Activated CD8-positive, alpha-beta T cell treated with anti-CD3 and anti-CD28 coated beads for 36 hours (primary cell): ENCODE data around the gene TLR8. TPM values are rescaled to one million over a fixed set of nuclear protein-coding genes. Genes with fewer than 3 reads are reported as not detected.

Source experiments
- ATAC-seq: fragments of 200-7000 bp; cut with Tn5 transposase; one replicate; pipeline ENCODE4 v1.10.0; 2021; ENCODE audit warnings: mild to moderate bottlenecking, moderate library complexity
- CTCF ChIA-PET: fragments of 350-600 bp; sonication (Branson Sonifier 250); formaldehyde crosslinking; loops from one replicate; lab custom pipeline; 2021; ENCODE audit warnings: antibody characterized with exemption; lab: Charles Lee
- POLR2A ChIA-PET: fragments of 350-600 bp; sonication (Branson Sonifier 250); formaldehyde crosslinking; loops from one replicate; lab custom pipeline; 2021; ENCODE audit warnings: antibody characterized with exemption; lab: Charles Lee
- DNase-seq: peaks from one replicate; pipeline ENCODE4 v3.0.0-alpha.2; 2020
- H3K27ac Mint-ChIP-seq: one replicate; pipeline ENCODE4 v1.8.0; 2021; ENCODE audit warnings: mild to moderate bottlenecking, mixed read lengths
- H3K27me3 Mint-ChIP-seq: one replicate; pipeline ENCODE4 v1.8.0; 2021; ENCODE audit warnings: mixed read lengths
- H3K36me3 Mint-ChIP-seq: one replicate; pipeline ENCODE4 v1.8.0; 2021; ENCODE audit warnings: low read depth, mixed read lengths
- H3K4me1 Mint-ChIP-seq: one replicate; pipeline ENCODE4 v1.8.0; 2021; ENCODE audit warnings: low read depth, mixed read lengths
- H3K4me3 Mint-ChIP-seq: one replicate; pipeline ENCODE4 v1.8.0; 2021; ENCODE audit warnings: mild to moderate bottlenecking, moderate library complexity, mixed read lengths
- H3K9me3 Mint-ChIP-seq: one replicate; pipeline ENCODE4 v1.8.0; 2021; ENCODE audit warnings: mixed read lengths
- intact Hi-C: fragments of 100-400 bp; cut with micrococcal nuclease; formaldehyde crosslinking; loops from one replicate; pipeline ENCODE4 v1.10.0; 2022
- total RNA-seq, 2 experiments: library from RNA; stranded (reverse); gene quantifications; one replicate each; pipeline ENCODE4 v1.2.3, GENCODE V29; 2021
- TF ChIP-seq, protein P1 (sequence below): fragments of 200-600 bp; IDR thresholded peaks from one replicate; pipeline ENCODE4 v1.8.0; 2022; ENCODE audit warnings: antibody characterized with exemption, mild to moderate bottlenecking

The TLR8 gene
- total RNA-seq, 2 experiments from 2014 or later, result not detected

DNA sequence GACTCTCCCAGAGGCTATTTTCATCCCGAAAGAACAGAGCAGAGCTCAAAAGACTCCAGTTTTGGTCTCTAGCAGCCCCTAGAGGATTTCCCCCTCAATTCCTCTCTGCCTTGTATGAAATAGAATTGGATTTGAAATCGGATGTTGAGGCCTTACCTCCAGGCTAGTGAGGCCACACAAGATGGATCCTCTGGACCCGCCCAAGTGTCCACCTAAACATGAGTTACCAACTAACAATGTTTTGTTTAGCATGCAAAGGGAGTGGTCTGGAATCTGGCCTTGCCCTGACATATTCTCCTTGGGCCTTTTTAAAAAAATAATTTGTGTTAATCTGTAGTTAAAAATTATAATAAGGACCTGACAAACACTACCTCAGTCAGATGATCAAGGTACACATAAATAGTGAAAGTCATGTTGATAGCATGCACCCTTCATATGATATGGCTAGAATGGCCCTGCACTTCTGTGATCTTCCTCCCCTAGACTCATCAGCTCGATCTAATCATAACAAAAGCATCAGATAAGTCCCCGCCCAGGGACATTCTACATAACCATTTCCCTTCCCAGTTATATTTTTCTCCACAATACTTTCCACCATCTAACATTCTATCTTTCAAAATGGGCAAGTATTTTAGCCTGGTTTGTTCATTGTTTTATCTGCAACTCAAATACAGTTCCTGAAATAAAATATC, 6.5 kb downstream of the TLR8 start:
- intact Hi-C loops, result no loop called here
- ChIA-PET CTCF (no interaction called here), POLR2A (no interaction called here)
- H3K27ac Mint-ChIP-seq, result no peak overlapping the region
- H3K4me3 Mint-ChIP-seq, result no peak overlapping the region
- ATAC-seq, result no peak
- TF ChIP-seq, protein P1, sequence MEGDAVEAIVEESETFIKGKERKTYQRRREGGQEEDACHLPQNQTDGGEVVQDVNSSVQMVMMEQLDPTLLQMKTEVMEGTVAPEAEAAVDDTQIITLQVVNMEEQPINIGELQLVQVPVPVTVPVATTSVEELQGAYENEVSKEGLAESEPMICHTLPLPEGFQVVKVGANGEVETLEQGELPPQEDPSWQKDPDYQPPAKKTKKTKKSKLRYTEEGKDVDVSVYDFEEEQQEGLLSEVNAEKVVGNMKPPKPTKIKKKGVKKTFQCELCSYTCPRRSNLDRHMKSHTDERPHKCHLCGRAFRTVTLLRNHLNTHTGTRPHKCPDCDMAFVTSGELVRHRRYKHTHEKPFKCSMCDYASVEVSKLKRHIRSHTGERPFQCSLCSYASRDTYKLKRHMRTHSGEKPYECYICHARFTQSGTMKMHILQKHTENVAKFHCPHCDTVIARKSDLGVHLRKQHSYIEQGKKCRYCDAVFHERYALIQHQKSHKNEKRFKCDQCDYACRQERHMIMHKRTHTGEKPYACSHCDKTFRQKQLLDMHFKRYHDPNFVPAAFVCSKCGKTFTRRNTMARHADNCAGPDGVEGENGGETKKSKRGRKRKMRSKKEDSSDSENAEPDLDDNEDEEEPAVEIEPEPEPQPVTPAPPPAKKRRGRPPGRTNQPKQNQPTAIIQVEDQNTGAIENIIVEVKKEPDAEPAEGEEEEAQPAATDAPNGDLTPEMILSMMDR, result no peak
- no peaks in the 10 kb centered on the region for H3K36me3 Mint-ChIP-seq
- no peaks in the 10 kb centered on the region for H3K27me3 Mint-ChIP-seq
- H3K9me3 Mint-ChIP-seq, result no peaks in the 10 kb centered on the region
- DNase-seq, result no peak
- peaks cover 18% of the 10 kb centered on the region for H3K4me1 Mint-ChIP-seq

DNA sequence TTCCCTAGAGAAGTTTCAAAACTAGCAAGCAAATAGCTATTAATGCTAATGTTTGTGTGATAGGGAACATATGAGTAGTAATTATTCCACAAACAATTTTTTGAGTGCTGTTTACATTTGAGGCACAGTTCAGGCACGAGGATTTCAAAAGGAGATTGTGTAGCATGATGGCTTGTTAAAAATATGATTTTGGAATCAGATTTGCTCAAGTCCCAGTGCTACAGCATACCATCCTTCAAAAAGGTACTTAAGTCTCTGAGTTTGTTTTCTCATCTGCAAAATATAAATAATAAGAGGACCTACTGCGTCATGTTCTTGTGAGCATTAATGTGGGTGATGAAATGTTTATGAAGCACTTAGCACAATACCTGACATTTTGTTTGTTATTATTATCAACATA, 11.3 kb downstream of the TLR8 start:
- ChIA-PET CTCF (no interaction called here), POLR2A (no interaction called here)
- DNase-seq, result no peak
- H3K36me3 Mint-ChIP-seq, result no peaks in the 10 kb centered on the region
- H3K27ac Mint-ChIP-seq, result no peak overlapping the region
- peaks cover 1% of the 10 kb centered on the region for H3K27me3 Mint-ChIP-seq
- H3K4me1 Mint-ChIP-seq, result peaks cover 8% of the 10 kb centered on the region
- intact Hi-C loops, result no loop called here
- no peaks in the 10 kb centered on the region for H3K9me3 Mint-ChIP-seq
- no peak for ATAC-seq
- TF ChIP-seq, protein P1, result no peak
- no peak overlapping the region for H3K4me3 Mint-ChIP-seq

DNA sequence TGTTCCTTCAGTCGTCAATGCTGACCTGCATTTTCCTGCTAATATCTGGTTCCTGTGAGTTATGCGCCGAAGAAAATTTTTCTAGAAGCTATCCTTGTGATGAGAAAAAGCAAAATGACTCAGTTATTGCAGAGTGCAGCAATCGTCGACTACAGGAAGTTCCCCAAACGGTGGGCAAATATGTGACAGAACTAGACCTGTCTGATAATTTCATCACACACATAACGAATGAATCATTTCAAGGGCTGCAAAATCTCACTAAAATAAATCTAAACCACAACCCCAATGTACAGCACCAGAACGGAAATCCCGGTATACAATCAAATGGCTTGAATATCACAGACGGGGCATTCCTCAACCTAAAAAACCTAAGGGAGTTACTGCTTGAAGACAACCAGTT, 12.6 kb downstream of the TLR8 start:
- Mint-ChIP-seq H3K4me3 (no peak overlapping the region), H3K4me1 (peaks cover 8% of the 10 kb centered on the region), H3K27me3 (peaks cover 3% of the 10 kb centered on the region), H3K27ac (no peak overlapping the region), H3K36me3 (no peaks in the 10 kb centered on the region), H3K9me3 (no peaks in the 10 kb centered on the region)
- POLR2A ChIA-PET, result no interaction called here
- intact Hi-C loops, result no loop called here
- DNase-seq, result no peak
- TF ChIP-seq, protein P1, result no peak
- ATAC-seq, result peak; percentile 70
- CTCF ChIA-PET, result no interaction called here

DNA sequence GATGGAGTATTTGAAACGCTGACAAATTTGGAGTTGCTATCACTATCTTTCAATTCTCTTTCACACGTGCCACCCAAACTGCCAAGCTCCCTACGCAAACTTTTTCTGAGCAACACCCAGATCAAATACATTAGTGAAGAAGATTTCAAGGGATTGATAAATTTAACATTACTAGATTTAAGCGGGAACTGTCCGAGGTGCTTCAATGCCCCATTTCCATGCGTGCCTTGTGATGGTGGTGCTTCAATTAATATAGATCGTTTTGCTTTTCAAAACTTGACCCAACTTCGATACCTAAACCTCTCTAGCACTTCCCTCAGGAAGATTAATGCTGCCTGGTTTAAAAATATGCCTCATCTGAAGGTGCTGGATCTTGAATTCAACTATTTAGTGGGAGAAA, 13.2 kb downstream of the TLR8 start:
- Mint-ChIP-seq H3K4me1 (peaks cover 8% of the 10 kb centered on the region), H3K36me3 (no peaks in the 10 kb centered on the region), H3K27ac (no peak overlapping the region), H3K27me3 (peaks cover 3% of the 10 kb centered on the region), H3K9me3 (no peaks in the 10 kb centered on the region), H3K4me3 (no peak overlapping the region)
- no peak for DNase-seq
- POLR2A ChIA-PET, result no interaction called here
- CTCF ChIA-PET, result no interaction called here
- TF ChIP-seq, protein P1, result no peak
- no peak for ATAC-seq
- intact Hi-C loops, result no loop called here

DNA sequence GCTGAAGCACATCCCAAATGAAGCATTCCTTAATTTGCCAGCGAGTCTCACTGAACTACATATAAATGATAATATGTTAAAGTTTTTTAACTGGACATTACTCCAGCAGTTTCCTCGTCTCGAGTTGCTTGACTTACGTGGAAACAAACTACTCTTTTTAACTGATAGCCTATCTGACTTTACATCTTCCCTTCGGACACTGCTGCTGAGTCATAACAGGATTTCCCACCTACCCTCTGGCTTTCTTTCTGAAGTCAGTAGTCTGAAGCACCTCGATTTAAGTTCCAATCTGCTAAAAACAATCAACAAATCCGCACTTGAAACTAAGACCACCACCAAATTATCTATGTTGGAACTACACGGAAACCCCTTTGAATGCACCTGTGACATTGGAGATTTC, 14.6 kb downstream of the TLR8 start:
- H3K27ac Mint-ChIP-seq, result no peak overlapping the region
- DNase-seq (no peak), ATAC-seq (no peak)
- H3K9me3 Mint-ChIP-seq, result no peaks in the 10 kb centered on the region
- no peak overlapping the region for H3K4me3 Mint-ChIP-seq
- H3K27me3 Mint-ChIP-seq, result peaks cover 3% of the 10 kb centered on the region
- ChIA-PET CTCF (no interaction called here), POLR2A (no interaction called here)
- no peaks in the 10 kb centered on the region for H3K36me3 Mint-ChIP-seq
- H3K4me1 Mint-ChIP-seq, result peaks cover 8% of the 10 kb centered on the region
- intact Hi-C loops, result no loop called here
- TF ChIP-seq, protein P1, result no peak
